ENCODE results near the gene SP6.

SP6 gene

GRCh38 chr17:47879776-47880454, 29.0 kb upstream of the SP6 start:
- no peak for DNase-seq (ENCODE audit: low read depth)

GRCh38 chr17:47879028-47879585, 28.1 kb upstream of the SP6 start:
- DNase-seq (ENCODE audit: low read depth), result no peak

GRCh38 chr17:47878203-47879027, 27.5 kb upstream of the SP6 start:
- no peak for DNase-seq (ENCODE audit: low read depth)

GRCh38 chr17:47877368-47878034, 26.5 kb upstream of the SP6 start:
- DNase-seq (ENCODE audit: low read depth), result no peak

GRCh38 chr17:47875011-47875985, 24.3 kb upstream of the SP6 start:
- no peak for DNase-seq (ENCODE audit: low read depth)

GRCh38 chr17:47873200-47874090, 22.5 kb upstream of the SP6 start:
- DNase-seq (ENCODE audit: low read depth), result no peak

GRCh38 chr17:47872651-47873161, 21.7 kb upstream of the SP6 start:
- no peak for DNase-seq (ENCODE audit: low read depth)

- no peak for DNase-seq (ENCODE audit: low read depth)
Observed at GRCh38 chr17:47872019-47872650, 21.2 kb upstream of the SP6 start.

- DNase-seq (ENCODE audit: low read depth), result no peak
Observed at GRCh38 chr17:47871048-47871447, 20.1 kb upstream of the SP6 start.

GRCh38 chr17:47870056-47870455, 19.1 kb upstream of the SP6 start:
- no peak for DNase-seq (ENCODE audit: low read depth)

- no peak for DNase-seq (ENCODE audit: low read depth)
Observed at GRCh38 chr17:47869114-47869513, 18.2 kb upstream of the SP6 start.

- DNase-seq (ENCODE audit: low read depth), result no peak
Observed at GRCh38 chr17:47867813-47868533, 17.0 kb upstream of the SP6 start.

GRCh38 chr17:47866941-47867340, 16.0 kb upstream of the SP6 start:
- no peak for DNase-seq (ENCODE audit: low read depth)

- no peak for DNase-seq (ENCODE audit: low read depth)
Observed at GRCh38 chr17:47864791-47865216, 13.8 kb upstream of the SP6 start.

GRCh38 chr17:47862621-47863440, 11.9 kb upstream of the SP6 start:
- no peak for DNase-seq (ENCODE audit: low read depth)

- DNase-seq (ENCODE audit: low read depth), result no peak
Observed at GRCh38 chr17:47860386-47860785, 9.4 kb upstream of the SP6 start.

GRCh38 chr17:47857551-47858455, 6.8 kb upstream of the SP6 start:
- DNase-seq (ENCODE audit: low read depth), result no peak
